Ovary (tissue), 3 donors: ENCODE data around the gene IFT88.

Source experiments
- POLR2A ChIP-seq: fragments of 450-650 bp; IDR thresholded peaks from one replicate; pipeline ENCODE4 v1.6.1; 2017; ENCODE audit warnings: antibody characterized with exemption, mild to moderate bottlenecking, moderate library complexity
- TF ChIP-seq, protein P1 (sequence below), 3 donors: fragments of 450-650 bp in 2 of 3; fragments of 200-600 bp in 1 of 3; IDR thresholded peaks; one replicate each; pipeline versions ENCODE4 v1.5.1 to v1.8.0; 2016 to 2022; ENCODE audit warnings: antibody characterized with exemption in 3 of 3, mild to moderate bottlenecking in 1 of 3
- donor health status: DM: no; HTN: no; CAD: no.

DNA sequence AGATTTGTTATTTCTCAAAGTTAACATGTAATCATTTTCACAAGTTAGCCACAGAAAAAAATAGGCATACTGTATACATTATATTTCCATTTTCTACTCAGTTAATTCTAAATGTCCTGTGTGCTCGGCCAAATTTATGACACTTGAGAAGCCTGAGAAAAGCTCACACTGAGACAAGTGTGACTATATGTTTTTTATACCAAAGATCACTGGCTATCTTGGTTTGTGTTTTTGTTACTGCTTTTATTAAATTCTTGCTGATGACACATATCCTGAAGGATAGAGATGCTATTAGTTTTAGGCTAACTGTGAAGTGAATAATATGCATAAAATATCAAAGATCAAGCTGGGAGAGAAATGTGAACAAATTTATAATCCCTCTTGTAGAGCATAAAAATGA, 87.2 kb downstream of the IFT88 start:
- TF ChIP-seq, protein P1, sequence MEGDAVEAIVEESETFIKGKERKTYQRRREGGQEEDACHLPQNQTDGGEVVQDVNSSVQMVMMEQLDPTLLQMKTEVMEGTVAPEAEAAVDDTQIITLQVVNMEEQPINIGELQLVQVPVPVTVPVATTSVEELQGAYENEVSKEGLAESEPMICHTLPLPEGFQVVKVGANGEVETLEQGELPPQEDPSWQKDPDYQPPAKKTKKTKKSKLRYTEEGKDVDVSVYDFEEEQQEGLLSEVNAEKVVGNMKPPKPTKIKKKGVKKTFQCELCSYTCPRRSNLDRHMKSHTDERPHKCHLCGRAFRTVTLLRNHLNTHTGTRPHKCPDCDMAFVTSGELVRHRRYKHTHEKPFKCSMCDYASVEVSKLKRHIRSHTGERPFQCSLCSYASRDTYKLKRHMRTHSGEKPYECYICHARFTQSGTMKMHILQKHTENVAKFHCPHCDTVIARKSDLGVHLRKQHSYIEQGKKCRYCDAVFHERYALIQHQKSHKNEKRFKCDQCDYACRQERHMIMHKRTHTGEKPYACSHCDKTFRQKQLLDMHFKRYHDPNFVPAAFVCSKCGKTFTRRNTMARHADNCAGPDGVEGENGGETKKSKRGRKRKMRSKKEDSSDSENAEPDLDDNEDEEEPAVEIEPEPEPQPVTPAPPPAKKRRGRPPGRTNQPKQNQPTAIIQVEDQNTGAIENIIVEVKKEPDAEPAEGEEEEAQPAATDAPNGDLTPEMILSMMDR (IDR thresholded peaks at IDR 0.05) = no peak
- no peak for TF ChIP-seq POLR2A
